BLaER1 treated with 17β-estradiol and CSF1 and Interleukin-3, amounts not matched to agents 10 nM and 100 nM (cell line): ENCODE results near the gene SFXN4.
A peak's percentile ranks its signal among the peaks of the same experiment; 100 is the strongest.

Source experiments
- H3K27ac ChIP-seq, 11 experiments: shearing (Covaris generic); formaldehyde crosslinking; 2 replicates each; pipeline ENCODE4 v1.8.1; 2022
- H3K27me3 ChIP-seq, 11 experiments: shearing (Covaris generic); formaldehyde crosslinking; 2 replicates each; pipeline ENCODE4 v1.8.1; 2022
- H3K36me3 ChIP-seq, 11 experiments: shearing (Covaris generic); formaldehyde crosslinking; 2 replicates each; pipeline ENCODE4 v1.8.1; 2022
- H3K4me1 ChIP-seq, 10 experiments: shearing (Covaris generic); formaldehyde crosslinking; 2 replicates each; pipeline ENCODE4 v1.8.1; 2022
- H3K4me2 ChIP-seq, 11 experiments: shearing (Covaris generic); formaldehyde crosslinking; 2 replicates each; pipeline ENCODE4 v1.8.1; 2022
- H3K4me3 ChIP-seq, 10 experiments: shearing (Covaris generic); formaldehyde crosslinking; 2 replicates each; pipeline ENCODE4 v1.8.1; 2022
- H3K9ac ChIP-seq, 11 experiments: shearing (Covaris generic); formaldehyde crosslinking; 2 replicates each; pipeline ENCODE4 v1.8.1; 2022
- H3K9me3 ChIP-seq, 11 experiments: shearing (Covaris generic); formaldehyde crosslinking; replicated peaks in 1 of 11; 2 replicates each; pipeline ENCODE4 v1.8.1; 2022
- H4K20me1 ChIP-seq, 11 experiments: shearing (Covaris generic); formaldehyde crosslinking; 2 replicates each; pipeline ENCODE4 v1.8.1; 2022
- Cebpa-rat ChIP-seq, 11 experiments: shearing (Covaris generic); IDR thresholded peaks; 2 replicates each; pipeline ENCODE4 v1.8.1; 2022

The SFXN4 gene

DNA sequence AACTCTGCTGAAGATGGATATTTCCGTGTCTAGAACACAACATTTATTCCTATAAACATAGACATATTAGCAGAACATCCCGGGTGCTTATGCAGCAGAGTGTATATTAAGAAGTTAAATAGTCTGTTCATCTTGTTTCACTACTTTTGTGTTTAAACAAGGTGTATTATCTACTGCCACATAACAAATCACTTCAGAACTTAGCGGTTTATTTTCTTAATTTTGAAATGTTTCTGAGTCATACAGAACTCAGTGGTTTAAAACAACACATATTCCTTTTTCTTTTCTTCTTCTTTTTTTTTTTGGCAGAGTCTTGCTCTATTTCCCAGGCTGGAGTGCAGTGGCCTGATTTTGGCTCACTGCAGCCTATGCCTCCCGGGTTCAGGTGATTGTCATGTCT is 35.8 kb downstream of the SFXN4 start:
- TF ChIP-seq Cebpa-rat (IDR thresholded peaks at IDR 0.05), result no peak
- peak overlapping the region in 7 of 11 experiments; percentile 63 to 90 (median 80); a peak in 10 of 22 replicates for H3K4me2 ChIP-seq
- no peaks in the 10 kb centered on the region for H4K20me1 ChIP-seq
- peaks cover 25 to 61% (median 49%) of the 10 kb centered on the region in 10 experiments for H3K4me1 ChIP-seq
- no peak overlapping the region for H3K4me3 ChIP-seq
- H3K9ac ChIP-seq, result peak overlapping the region in 1 of 11 experiments; percentile 72; a peak in 1 of 22 replicates
- H3K9me3 ChIP-seq, result peaks cover 0 to 7% (median 0%) of the 10 kb centered on the region in 11 experiments; a peak in 1 of 22 replicates
- H3K36me3 ChIP-seq, result peaks cover 81 to 91% (median 85%) of the 10 kb centered on the region in 11 experiments
- H3K27ac ChIP-seq, result peak overlapping the region in 9 of 11 experiments; percentile 81 to 95 (median 91); a peak in 17 of 22 replicates
- H3K27me3 ChIP-seq, result no peaks in the 10 kb centered on the region

DNA sequence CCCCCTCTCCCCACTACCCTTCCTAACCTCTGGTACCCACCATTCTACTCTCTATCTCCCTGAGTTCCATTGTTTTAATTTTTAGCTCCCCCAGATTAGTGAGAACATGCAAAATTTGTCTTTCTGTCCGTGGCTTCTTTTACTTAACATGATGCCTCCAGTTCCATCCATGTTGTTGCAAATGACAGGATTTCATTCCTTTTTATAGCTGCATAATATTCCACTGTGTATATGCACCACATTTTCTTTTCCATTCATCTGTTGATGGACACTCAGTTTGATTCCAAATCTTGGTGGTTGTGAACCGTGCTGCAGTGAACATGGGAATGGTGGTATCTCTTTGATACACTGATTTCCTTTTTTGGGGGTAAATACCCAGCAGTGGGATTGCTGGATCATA is 39.6 kb downstream of the SFXN4 start:
- no peak for TF ChIP-seq Cebpa-rat (IDR thresholded peaks at IDR 0.05)
- Histone ChIP-seq H3K27me3 (no peaks in the 10 kb centered on the region), H3K4me2 (no peak overlapping the region), H3K4me3 (no peak overlapping the region), H3K4me1 (peaks cover 8 to 23% (median 16%) of the 10 kb centered on the region in 10 experiments), H3K9ac (no peak overlapping the region), H3K27ac (no peak overlapping the region), H4K20me1 (no peaks in the 10 kb centered on the region), H3K36me3 (peaks cover 93 to 100% (median 98%) of the 10 kb centered on the region in 11 experiments), H3K9me3 (peaks cover 0 to 7% (median 0%) of the 10 kb centered on the region in 11 experiments; a peak in 1 of 22 replicates)

DNA sequence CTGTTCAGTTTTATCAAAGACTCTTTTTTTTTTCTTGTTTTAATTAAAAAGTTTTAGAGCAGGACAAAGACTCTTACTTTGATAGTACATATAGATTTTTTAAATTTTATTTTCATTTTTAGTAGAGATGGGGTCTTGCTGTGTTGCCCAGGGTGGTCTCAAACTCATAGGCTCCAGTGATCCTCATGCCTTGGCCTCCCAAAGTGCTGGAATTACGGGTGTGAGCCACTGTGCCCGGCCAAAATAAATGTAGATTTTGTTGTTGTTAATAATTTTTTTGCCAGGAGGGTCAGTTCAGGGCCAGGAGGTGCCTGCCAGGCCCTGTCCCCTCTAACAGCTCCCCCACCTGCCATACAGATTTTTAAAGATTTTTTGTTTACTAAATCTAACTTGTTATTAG is 44.6 kb downstream of the SFXN4 start:
- H3K9me3 ChIP-seq, result peaks cover 0 to 5% (median 0%) of the 10 kb centered on the region in 11 experiments; a peak in 1 of 22 replicates
- peaks cover 90 to 100% (median 95%) of the 10 kb centered on the region in 11 experiments for H3K36me3 ChIP-seq
- H3K4me2 ChIP-seq, result no peak overlapping the region
- H3K27ac ChIP-seq, result peak overlapping the region in 6 of 11 experiments; percentile 4 to 28 (median 26); a peak in 5 of 22 replicates
- no peak overlapping the region for H3K4me3 ChIP-seq
- peaks cover 3 to 22% (median 10%) of the 10 kb centered on the region in 10 experiments; a peak in 17 of 20 replicates for H3K4me1 ChIP-seq
- H3K27me3 ChIP-seq, result no peaks in the 10 kb centered on the region
- no peak for TF ChIP-seq Cebpa-rat (IDR thresholded peaks at IDR 0.05)
- no peaks in the 10 kb centered on the region for H4K20me1 ChIP-seq
- no peak overlapping the region for H3K9ac ChIP-seq

DNA sequence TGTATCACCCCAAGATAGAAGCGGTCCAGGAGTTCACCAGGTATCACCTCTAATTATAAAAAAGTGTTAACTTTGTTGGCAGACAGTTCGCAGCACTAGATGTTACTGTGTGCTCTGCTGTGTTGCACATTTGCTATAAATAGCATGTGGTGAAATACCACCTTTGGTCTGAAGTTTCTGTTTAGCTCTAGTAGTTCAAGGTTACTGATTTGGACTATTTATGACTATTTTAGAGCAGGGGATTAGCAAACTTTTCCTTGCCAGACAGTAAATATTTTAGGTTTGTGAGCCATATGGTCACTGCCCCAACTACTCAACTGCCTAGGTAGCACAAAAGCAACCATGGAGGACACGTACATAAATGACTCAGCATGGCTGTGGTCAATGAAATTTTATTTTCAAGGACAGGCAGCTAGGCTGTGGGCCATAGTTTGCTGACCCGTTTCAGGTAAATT is 45.1 kb downstream of the SFXN4 start:
- H3K4me3 ChIP-seq, result no peak overlapping the region
- peaks cover 85 to 100% (median 91%) of the 10 kb centered on the region in 11 experiments for H3K36me3 ChIP-seq
- H3K4me1 ChIP-seq, result peaks cover 6 to 26% (median 14%) of the 10 kb centered on the region in 10 experiments; a peak in 17 of 20 replicates
- no peak for TF ChIP-seq Cebpa-rat (IDR thresholded peaks at IDR 0.05)
- no peak overlapping the region for H3K9ac ChIP-seq
- no peak overlapping the region; a peak in 1 of 22 replicates for H3K4me2 ChIP-seq
- peak overlapping the region in 6 of 11 experiments; percentile 4 to 28 (median 26); a peak in 5 of 22 replicates for H3K27ac ChIP-seq
- H3K9me3 ChIP-seq, result 0 out of 22 replicates have a peak, but pooled peaks cover 0 to under 1% (median 0%) of the 10 kb centered on the region in 11 experiments
- no peaks in the 10 kb centered on the region for H3K27me3 ChIP-seq
- H4K20me1 ChIP-seq, result no peaks in the 10 kb centered on the region

DNA sequence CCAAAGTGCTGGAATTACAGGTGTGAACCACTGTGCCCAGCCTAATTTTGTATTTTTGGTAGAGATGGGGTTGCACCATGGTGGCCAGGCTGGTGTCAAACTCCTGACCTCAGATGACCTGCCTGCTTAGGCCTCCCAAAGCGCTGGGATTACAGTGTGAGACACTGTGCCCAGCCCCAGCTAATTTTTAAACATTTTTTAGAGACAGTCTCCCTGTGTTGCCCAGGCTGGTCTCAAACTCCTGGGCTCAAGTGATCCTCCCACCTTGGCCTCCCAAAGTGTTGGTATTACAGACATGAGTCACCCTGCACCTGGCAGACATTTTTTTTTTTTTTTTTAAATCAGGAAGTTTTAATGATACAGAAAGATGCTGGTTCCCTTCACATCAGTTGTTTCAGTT is 46.1 kb downstream of the SFXN4 start:
- H3K27ac ChIP-seq, result no peak overlapping the region
- TF ChIP-seq Cebpa-rat (IDR thresholded peaks at IDR 0.05), result no peak
- H3K9ac ChIP-seq, result no peak overlapping the region
- no peaks in the 10 kb centered on the region for H3K27me3 ChIP-seq
- peaks cover 6 to 36% (median 17%) of the 10 kb centered on the region in 10 experiments; a peak in 17 of 20 replicates for H3K4me1 ChIP-seq
- peaks cover 78 to 99% (median 88%) of the 10 kb centered on the region in 11 experiments for H3K36me3 ChIP-seq
- no peaks in the 10 kb centered on the region for H4K20me1 ChIP-seq
- no peaks in the 10 kb centered on the region for H3K9me3 ChIP-seq
- H3K4me2 ChIP-seq, result no peak overlapping the region; a peak in 1 of 22 replicates
- H3K4me3 ChIP-seq, result no peak overlapping the region

DNA sequence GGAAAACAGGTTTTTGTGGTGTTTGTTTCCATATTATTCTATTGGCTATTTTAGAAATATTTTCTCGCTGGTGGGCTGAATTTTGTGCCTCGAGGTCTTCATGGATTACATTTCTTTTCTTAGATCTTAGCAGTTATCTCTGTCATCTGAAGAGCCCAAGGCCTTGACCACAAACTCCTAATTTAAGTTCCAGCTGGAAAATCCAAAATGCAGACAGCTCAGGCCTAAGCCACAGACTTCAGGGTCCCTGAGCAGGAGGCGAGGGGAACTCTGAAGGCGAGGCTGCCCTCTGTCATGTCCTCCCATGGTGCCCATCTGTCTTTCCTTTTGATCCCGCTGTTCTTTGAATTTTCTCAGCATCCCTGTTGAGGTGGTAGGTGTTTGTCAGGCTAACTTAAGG is 47.3 kb downstream of the SFXN4 start:
- Histone ChIP-seq H3K27ac (peak overlapping the region in 1 of 11 experiments; percentile 11; a peak in 1 of 22 replicates), H3K4me1 (peaks cover 6 to 48% (median 29%) of the 10 kb centered on the region in 10 experiments; a peak in 18 of 20 replicates), H3K36me3 (peaks cover 78 to 99% (median 90%) of the 10 kb centered on the region in 11 experiments), H3K9ac (no peak overlapping the region), H3K4me2 (no peak overlapping the region), H3K9me3 (no peaks in the 10 kb centered on the region), H3K4me3 (no peak overlapping the region), H3K27me3 (no peaks in the 10 kb centered on the region), H4K20me1 (no peaks in the 10 kb centered on the region)
- TF ChIP-seq Cebpa-rat (IDR thresholded peaks at IDR 0.05), result no peak

DNA sequence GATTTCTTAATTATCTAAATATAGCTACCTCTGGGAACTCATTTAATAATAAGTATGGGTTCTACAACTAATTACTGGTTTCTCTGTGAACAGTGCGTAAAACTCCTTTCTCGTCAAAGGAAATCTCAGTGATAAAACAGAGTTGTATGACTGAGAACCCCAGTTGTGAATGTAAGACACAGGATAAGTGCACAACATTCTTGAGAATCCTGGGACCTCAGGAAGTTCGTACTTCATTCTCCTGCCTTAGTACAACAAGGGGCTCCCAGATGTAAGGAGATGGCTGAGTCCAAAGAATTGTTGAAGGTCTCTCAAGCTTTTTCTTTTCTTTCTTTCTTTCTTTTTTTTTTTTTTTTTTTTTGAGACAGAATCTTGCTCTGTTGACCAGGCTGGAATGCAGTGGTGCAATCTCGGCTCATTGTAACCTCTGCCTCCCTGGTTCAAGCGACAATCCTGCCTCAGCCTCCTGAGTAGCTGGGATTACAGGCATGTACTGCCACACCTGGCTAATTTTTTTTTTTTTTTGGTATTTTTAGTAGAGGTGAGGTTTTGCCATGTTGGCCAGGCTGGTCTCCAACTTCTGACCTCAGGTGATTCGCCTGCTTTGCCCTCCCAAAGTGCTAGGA is 49.1 kb downstream of the SFXN4 start:
- Histone ChIP-seq H3K9ac (no peak overlapping the region; a peak in 1 of 22 replicates), H3K27me3 (no peaks in the 10 kb centered on the region), H4K20me1 (no peaks in the 10 kb centered on the region), H3K4me2 (peak overlapping the region in 7 of 11 experiments; percentile 2 to 76 (median 50); a peak in 9 of 22 replicates), H3K4me1 (peaks cover 6 to 65% (median 33%) of the 10 kb centered on the region in 10 experiments; a peak in 18 of 20 replicates), H3K9me3 (no peaks in the 10 kb centered on the region), H3K4me3 (no peak overlapping the region), H3K36me3 (peaks cover 77 to 99% (median 89%) of the 10 kb centered on the region in 11 experiments), H3K27ac (peak overlapping the region in 5 of 11 experiments; percentile 5 to 37 (median 36); a peak in 8 of 22 replicates)
- no peak for TF ChIP-seq Cebpa-rat (IDR thresholded peaks at IDR 0.05)

DNA sequence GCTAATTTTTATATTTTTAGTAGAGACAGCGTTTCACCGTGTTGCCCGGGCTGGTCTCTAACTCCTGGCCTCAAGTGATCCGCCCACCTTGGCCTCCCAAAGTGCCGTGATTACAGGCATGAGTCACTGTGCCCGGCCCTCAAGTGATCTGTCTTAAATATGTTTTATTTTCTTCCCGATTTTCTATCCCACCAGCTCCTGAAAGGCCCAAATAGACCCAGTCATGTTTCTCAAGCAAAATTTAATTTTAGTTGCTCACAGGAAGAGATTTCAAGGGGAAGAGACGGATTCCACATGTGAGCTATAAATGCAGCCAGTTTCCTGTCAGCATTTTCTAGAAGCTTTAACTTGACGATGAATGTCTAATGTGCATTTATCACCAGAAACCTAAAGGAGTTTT is 49.6 kb downstream of the SFXN4 start:
- H3K9me3 ChIP-seq, result no peaks in the 10 kb centered on the region
- no peaks in the 10 kb centered on the region for H3K27me3 ChIP-seq
- peaks cover 75 to 99% (median 90%) of the 10 kb centered on the region in 11 experiments for H3K36me3 ChIP-seq
- H3K27ac ChIP-seq, result peak overlapping the region in 9 of 11 experiments; percentile 5 to 37 (median 31); a peak in 9 of 22 replicates
- no peak overlapping the region for H3K4me3 ChIP-seq
- peaks cover 6 to 65% (median 33%) of the 10 kb centered on the region in 10 experiments; a peak in 18 of 20 replicates for H3K4me1 ChIP-seq
- no peak for TF ChIP-seq Cebpa-rat (IDR thresholded peaks at IDR 0.05)
- H3K9ac ChIP-seq, result no peak overlapping the region; a peak in 1 of 22 replicates
- no peaks in the 10 kb centered on the region for H4K20me1 ChIP-seq
- peak overlapping the region in 8 of 11 experiments; percentile 2 to 76 (median 49); a peak in 13 of 22 replicates for H3K4me2 ChIP-seq
